IMR-90 (cell line): ENCODE measurements around the gene SMARCA2. TPM values are rescaled to one million over a fixed set of nuclear protein-coding genes. Genes with fewer than 3 reads are reported as not detected.
A peak's percentile ranks its signal among the peaks of the same experiment; 100 is the strongest.

ENCODE experiments used
- ATAC-seq: fragments of 200-7000 bp; cut with Tn5 transposase; 2 replicates; pipeline ENCODE4 v1.9.1; 2020; ENCODE audit warnings: low read depth, mild to moderate bottlenecking, moderate library complexity
- BruUV-seq: library from RNA; stranded (reverse); fragments of 400-500 nt; replicated peaks from 2 replicates; lab custom pipeline; 2021; lab: Mats Ljungman, UMichigan
- CTCF ChIA-PET: fragments of 300-600 bp; formaldehyde crosslinking; extraction: SDS; loops from one replicate; lab custom pipeline; 2021; ENCODE audit warnings: antibody characterized with exemption; lab: Yijun Ruan, JAX
- POLR2A ChIA-PET: fragments of 300-600 bp; sonication (Branson Sonifier 250); formaldehyde crosslinking; loops from one replicate; lab custom pipeline; 2022; ENCODE audit warnings: antibody characterized with exemption; ENCODE audit not compliant: unreplicated experiment; lab: Charles Lee
- DNase-seq: peaks from one replicate; pipeline ENCODE4 v3.0.0; 2013
- H2AFZ ChIP-seq: replicated peaks from 2 replicates; pipeline ENCODE3; 2013; ENCODE audit warnings: low read length, mild to moderate bottlenecking; ENCODE audit not compliant: poor library complexity
- H2AK5ac ChIP-seq: 2 replicates; pipeline ENCODE4 v1.6.1; 2013; ENCODE audit warnings: low read depth, low read length, inconsistent platforms
- H2AK9ac ChIP-seq: replicated peaks from 2 replicates; pipeline ENCODE3; 2013; ENCODE audit warnings: mild to moderate bottlenecking, low read depth, low read length, moderate library complexity; ENCODE audit not compliant: poor library complexity
- H2BK120ac ChIP-seq: 2 replicates; pipeline ENCODE4 v1.6.1; 2013; ENCODE audit warnings: low read depth, low read length, inconsistent platforms
- H2BK15ac ChIP-seq: 3 replicates; pipeline ENCODE4 v1.6.1; 2013; ENCODE audit warnings: low read depth, low read length, inconsistent platforms
- H2BK20ac ChIP-seq: 2 replicates; pipeline ENCODE4 v1.6.1; 2013; ENCODE audit warnings: low read depth, mild to moderate bottlenecking, inconsistent platforms, low read length, moderate library complexity
- H2BK5ac ChIP-seq: 2 replicates; pipeline ENCODE4 v1.6.1; 2013; ENCODE audit warnings: mild to moderate bottlenecking, low read depth, low read length, inconsistent platforms; ENCODE audit not compliant: poor library complexity, severe bottlenecking
- H3K14ac ChIP-seq: replicated peaks from 2 replicates; pipeline ENCODE4 v1.6.1; 2013; ENCODE audit warnings: low read depth, low read length, inconsistent platforms
- H3K18ac ChIP-seq: 2 replicates; pipeline ENCODE4 v1.6.1; 2013; ENCODE audit warnings: low read depth, low read length, control low read depth
- H3K23ac ChIP-seq: 2 replicates; pipeline ENCODE4 v1.6.1; 2013; ENCODE audit warnings: low read depth, low read length, inconsistent platforms
- H3K27ac ChIP-seq: 2 replicates; pipeline ENCODE4 v1.5.1; 2013; ENCODE audit warnings: mild to moderate bottlenecking, control low read depth, low read length; ENCODE audit not compliant: insufficient read depth
- H3K27me3 ChIP-seq: 2 replicates; pipeline ENCODE4 v1.6.1; 2013; ENCODE audit warnings: low read length; ENCODE audit not compliant: control insufficient read depth, insufficient read depth
- H3K36me3 ChIP-seq: 2 replicates; pipeline ENCODE4 v1.6.1; 2013; ENCODE audit warnings: low read length, mixed read lengths; ENCODE audit not compliant: control insufficient read depth, insufficient read depth
- H3K4ac ChIP-seq: 2 replicates; pipeline ENCODE4 v1.6.1; 2013; ENCODE audit warnings: low read depth, low read length, inconsistent platforms
- H3K4me1 ChIP-seq: 2 replicates; pipeline ENCODE4 v1.6.1; 2013; ENCODE audit warnings: low read length, mixed read lengths; ENCODE audit not compliant: control insufficient read depth, insufficient read depth
- H3K4me2 ChIP-seq: 2 replicates; pipeline ENCODE4 v1.6.1; 2013; ENCODE audit warnings: low read depth, mild to moderate bottlenecking, control low read depth, low read length, moderate library complexity
- H3K4me3 ChIP-seq: 2 replicates; pipeline ENCODE4 v1.5.1; 2013; ENCODE audit warnings: low read depth, mild to moderate bottlenecking, control low read depth, low read length, moderate library complexity; ENCODE audit not compliant: insufficient read depth
- H3K56ac ChIP-seq: 2 replicates; pipeline ENCODE4 v1.6.1; 2013; ENCODE audit warnings: low read length, inconsistent platforms; ENCODE audit not compliant: insufficient read depth; ENCODE audit errors: extremely low read depth
- H3K79me1 ChIP-seq, 2 experiments: 2 replicates each; pipeline ENCODE4 v1.6.1; 2013; ENCODE audit warnings: low read length in 2 of 2, inconsistent platforms in 1 of 2, low read depth in 1 of 2
- H3K9ac ChIP-seq: 2 replicates; pipeline ENCODE4 v1.6.1; 2013; ENCODE audit warnings: low read depth, low read length, control low read depth
- H3K9me1 ChIP-seq: 2 replicates; pipeline ENCODE4 v1.6.1; 2013; ENCODE audit warnings: low read length, inconsistent platforms; ENCODE audit not compliant: insufficient read depth
- H3K9me3 ChIP-seq: 2 replicates; pipeline ENCODE4 v1.6.1; 2013; ENCODE audit warnings: low read length; ENCODE audit not compliant: control insufficient read depth, insufficient read depth
- H4K20me1 ChIP-seq: 2 replicates; pipeline ENCODE4 v1.6.1; 2013; ENCODE audit warnings: low read length, inconsistent platforms; ENCODE audit not compliant: insufficient read depth
- H4K5ac ChIP-seq: 2 replicates; pipeline ENCODE4 v1.6.1; 2013; ENCODE audit warnings: mild to moderate bottlenecking, low read depth, low read length, control low read depth
- H4K8ac ChIP-seq, 2 experiments: 2 replicates each; pipeline ENCODE4 v1.6.1; 2013; ENCODE audit warnings: low read depth in 2 of 2, low read length in 2 of 2, control low read depth in 1 of 2, inconsistent platforms in 1 of 2
- H4K91ac ChIP-seq: 2 replicates; pipeline ENCODE4 v1.6.1; 2013; ENCODE audit warnings: low read depth, low read length, inconsistent platforms; ENCODE audit not compliant: insufficient read depth
- MAFK ChIP-seq: IDR thresholded peaks from 2 replicates; pipeline ENCODE4 v1.6.1; 2012; ENCODE audit warnings: low read depth, low read length, improper control_type of control experiment
- WGBS, 2 experiments: methylation state at CpG; one replicate each; pipeline versions ENCODE4 v1.1.5 to v1.1.7; 2013; ENCODE audit warnings: missing lambda C conversion rate in 2 of 2; ENCODE audit not compliant: insufficient read length in 1 of 2; ENCODE audit errors: extremely low coverage in 2 of 2; 5-methylcytosine and 5-hydroxymethylcytosine counted together
- dilution Hi-C: fragments of 300-500 bp; cut with HindIII; formaldehyde crosslinking; loops from one replicate; pipeline ENCODE4 v1.14.3; 2018; ENCODE audit warnings: low sequenced_read_pairs; ENCODE audit not compliant: unreplicated experiment
- in situ Hi-C: fragments of 300-500 bp; cut with MboI; formaldehyde crosslinking; loops from 3 replicates; pipeline ENCODE4 v1.14.3; 2019; ENCODE audit warnings: low sequenced_read_pairs, inconsistent platforms, mixed read lengths
- intact Hi-C: fragments of 100-400 bp; cut with micrococcal nuclease; formaldehyde crosslinking; loops from 2 replicates; pipeline ENCODE4 v1.10.0; 2022
- polyA plus RNA-seq, 3 experiments: library from polyadenylated mRNA; depleted of rRNA; stranded (reverse); fragments of >200 nt; gene quantifications; 2 replicates each; pipeline ENCODE4 v1.2.3, GENCODE V29; 2012; ENCODE audit warnings: low replicate concordance in 1 of 3
- total RNA-seq: library from RNA; depleted of rRNA; stranded (reverse); fragments of >200 nt; gene quantifications from 2 replicates; pipeline ENCODE4 v1.2.3, GENCODE V29; 2012
- TF ChIP-seq, protein P1 (sequence below): conservative IDR thresholded peaks from 2 replicates; pipeline ENCODE4 v1.5.1; 2012; ENCODE audit warnings: mild to moderate bottlenecking, low read depth, low read length, improper control_type of control experiment

Gene SMARCA2
- total and polyA plus RNA-seq, 2 of the 4 experiments (the other 2 are of a cell fraction), result 25.3 to 26.7 TPM

DNA sequence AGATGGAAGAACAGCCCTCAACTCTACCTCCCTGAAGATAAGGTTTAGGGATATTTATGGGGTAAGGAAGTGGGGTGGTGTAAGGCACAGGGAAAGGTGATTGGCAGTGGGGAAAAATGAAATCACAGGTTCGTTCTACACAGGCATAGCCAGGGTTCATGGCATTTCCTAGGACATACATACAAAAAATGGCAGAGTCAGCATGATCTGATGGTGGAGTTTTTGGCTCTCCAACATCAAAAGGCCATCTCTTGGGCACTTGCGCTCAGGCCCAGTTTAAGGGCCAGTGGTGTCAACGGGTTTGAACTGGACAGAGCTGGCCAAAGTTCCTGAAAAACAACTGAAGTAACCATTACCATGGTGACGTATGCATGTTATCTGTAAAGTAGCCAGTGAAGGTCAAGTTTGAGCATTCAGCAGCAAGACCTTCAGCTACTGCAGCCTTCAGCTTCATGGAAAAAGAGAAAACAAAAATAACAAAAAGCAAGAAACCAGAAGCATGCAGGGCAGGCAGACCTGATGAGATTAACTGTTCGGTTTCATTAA, 92.8 kb downstream of the SMARCA2 start:
- Histone ChIP-seq H4K91ac (no peak overlapping the region), H3K27ac (no peak overlapping the region), H3K4me1 (0 out of 2 replicates have a peak, but pooled peaks cover 2% of the 10 kb centered on the region), H3K56ac (no peak overlapping the region), H3K4me2 (no peak overlapping the region), H3K36me3 (peaks cover 21% of the 10 kb centered on the region), H3K23ac (no peak overlapping the region), H4K8ac (no peak overlapping the region), H3K27me3 (no peaks in the 10 kb centered on the region), H2BK20ac (no peak overlapping the region), H3K9me1 (no peaks in the 10 kb centered on the region; the same call in 1 of the 2 replicates), H3K18ac (no peak overlapping the region), H2AK5ac (no peak overlapping the region), H2AK9ac (no peak overlapping the region), H3K4ac (no peak overlapping the region), H4K5ac (no peak overlapping the region), H3K4me3 (no peak overlapping the region), H2BK15ac (no peak overlapping the region), H3K9ac (no peak overlapping the region), H2AFZ (no peak overlapping the region), H4K20me1 (no peaks in the 10 kb centered on the region), H2BK5ac (no peak overlapping the region), H2BK120ac (no peak overlapping the region), H3K14ac (no peak overlapping the region), H3K9me3 (no peaks in the 10 kb centered on the region), H3K79me1 (no peaks in the 10 kb centered on the region)
- TF ChIP-seq, protein P1, sequence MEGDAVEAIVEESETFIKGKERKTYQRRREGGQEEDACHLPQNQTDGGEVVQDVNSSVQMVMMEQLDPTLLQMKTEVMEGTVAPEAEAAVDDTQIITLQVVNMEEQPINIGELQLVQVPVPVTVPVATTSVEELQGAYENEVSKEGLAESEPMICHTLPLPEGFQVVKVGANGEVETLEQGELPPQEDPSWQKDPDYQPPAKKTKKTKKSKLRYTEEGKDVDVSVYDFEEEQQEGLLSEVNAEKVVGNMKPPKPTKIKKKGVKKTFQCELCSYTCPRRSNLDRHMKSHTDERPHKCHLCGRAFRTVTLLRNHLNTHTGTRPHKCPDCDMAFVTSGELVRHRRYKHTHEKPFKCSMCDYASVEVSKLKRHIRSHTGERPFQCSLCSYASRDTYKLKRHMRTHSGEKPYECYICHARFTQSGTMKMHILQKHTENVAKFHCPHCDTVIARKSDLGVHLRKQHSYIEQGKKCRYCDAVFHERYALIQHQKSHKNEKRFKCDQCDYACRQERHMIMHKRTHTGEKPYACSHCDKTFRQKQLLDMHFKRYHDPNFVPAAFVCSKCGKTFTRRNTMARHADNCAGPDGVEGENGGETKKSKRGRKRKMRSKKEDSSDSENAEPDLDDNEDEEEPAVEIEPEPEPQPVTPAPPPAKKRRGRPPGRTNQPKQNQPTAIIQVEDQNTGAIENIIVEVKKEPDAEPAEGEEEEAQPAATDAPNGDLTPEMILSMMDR, result no peak
- TF ChIP-seq MAFK, result peak; percentile 57; the same call in 1 of the 2 replicates
- POLR2A ChIA-PET, result no interaction called here
- BruUV-seq, result no TSS peak
- intact Hi-C loops (loop anchor here (5.0 kb wide), 2 partner anchors 91 to 1371 kb away; partner anchors contain the start of gene SMARCA2), in situ Hi-C loops (no loop called here), dilution Hi-C loops (loop anchor here (25.0 kb wide), 1 partner anchor 96 kb away; the partner anchor contains the start of gene SMARCA2)
- WGBS, 2 experiments, result 80% methylated on average over 1 of the region's 5 CpGs; no CpG with 5 or more reads in 1 of the 2 experiments
- DNase-seq (no peak), ATAC-seq (no peak)
- CTCF ChIA-PET, result interaction anchor here (0.6 kb wide), 1 partner anchor 453 kb away, joined by 3 read pairs; no protein-coding TSS in a partner anchor
